Type B pancreatic cell (in vitro differentiated cells): ENCODE results near the gene ALOX5. TPM values are rescaled to one million over a fixed set of nuclear protein-coding genes. Genes with fewer than 3 reads are reported as not detected.

Experiments used
- DNase-seq: peaks from one replicate; pipeline ENCODE4 v3.0.0; 2021; ENCODE audit warnings: mixed read lengths; ENCODE audit not compliant: unreplicated experiment; ENCODE audit errors: extremely low spot score
- H3K27ac Mint-ChIP-seq: 2 replicates; pipeline ENCODE4 v1.8.0; 2021; ENCODE audit warnings: mild to moderate bottlenecking, mixed read lengths
- H3K27me3 Mint-ChIP-seq: 2 replicates; pipeline ENCODE4 v1.8.0; 2021; ENCODE audit warnings: mixed read lengths
- H3K36me3 Mint-ChIP-seq: 2 replicates; pipeline ENCODE4 v1.8.0; 2021; ENCODE audit warnings: mixed read lengths
- H3K4me1 Mint-ChIP-seq: one replicate; pipeline ENCODE4 v1.8.0; 2021; ENCODE audit warnings: mixed read lengths; ENCODE audit not compliant: unreplicated experiment
- H3K4me3 Mint-ChIP-seq: 2 replicates; pipeline ENCODE4 v1.8.0; 2021; ENCODE audit warnings: mild to moderate bottlenecking, mixed read lengths
- H3K9me3 Mint-ChIP-seq: 2 replicates; pipeline ENCODE4 v1.8.0; 2021; ENCODE audit warnings: mixed read lengths
- total RNA-seq: library from RNA; stranded (reverse); gene quantifications from 2 replicates; pipeline ENCODE4 v1.2.1, GENCODE V29; 2021; ENCODE audit warnings: low replicate concordance
- TF ChIP-seq, protein P1 (sequence below): fragments of 200-600 bp; sonication (generic); conservative IDR thresholded peaks from 2 replicates; pipeline ENCODE4 v1.5.0; 2021; ENCODE audit warnings: antibody characterized with exemption, mild to moderate bottlenecking

Gene ALOX5
- total RNA-seq, 1 donor from 2014 or later: 7.9 TPM

- TF ChIP-seq, protein P1, sequence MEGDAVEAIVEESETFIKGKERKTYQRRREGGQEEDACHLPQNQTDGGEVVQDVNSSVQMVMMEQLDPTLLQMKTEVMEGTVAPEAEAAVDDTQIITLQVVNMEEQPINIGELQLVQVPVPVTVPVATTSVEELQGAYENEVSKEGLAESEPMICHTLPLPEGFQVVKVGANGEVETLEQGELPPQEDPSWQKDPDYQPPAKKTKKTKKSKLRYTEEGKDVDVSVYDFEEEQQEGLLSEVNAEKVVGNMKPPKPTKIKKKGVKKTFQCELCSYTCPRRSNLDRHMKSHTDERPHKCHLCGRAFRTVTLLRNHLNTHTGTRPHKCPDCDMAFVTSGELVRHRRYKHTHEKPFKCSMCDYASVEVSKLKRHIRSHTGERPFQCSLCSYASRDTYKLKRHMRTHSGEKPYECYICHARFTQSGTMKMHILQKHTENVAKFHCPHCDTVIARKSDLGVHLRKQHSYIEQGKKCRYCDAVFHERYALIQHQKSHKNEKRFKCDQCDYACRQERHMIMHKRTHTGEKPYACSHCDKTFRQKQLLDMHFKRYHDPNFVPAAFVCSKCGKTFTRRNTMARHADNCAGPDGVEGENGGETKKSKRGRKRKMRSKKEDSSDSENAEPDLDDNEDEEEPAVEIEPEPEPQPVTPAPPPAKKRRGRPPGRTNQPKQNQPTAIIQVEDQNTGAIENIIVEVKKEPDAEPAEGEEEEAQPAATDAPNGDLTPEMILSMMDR: no peak
- Mint-ChIP-seq H3K9me3 (no peaks in the 10 kb centered on the region), H3K27ac (no peak overlapping the region)
Measured at GRCh38 chr10:45446858-45447257, 72.8 kb downstream of the ALOX5 start.

GRCh38 chr10:45447416-45447815 is 73.4 kb downstream of the ALOX5 start:
- Mint-ChIP-seq H3K4me3 (no peak overlapping the region), H3K4me1 (no peaks in the 10 kb centered on the region), H3K27ac (no peak overlapping the region), H3K36me3 (no peaks in the 10 kb centered on the region), H3K9me3 (no peaks in the 10 kb centered on the region), H3K27me3 (no peaks in the 10 kb centered on the region)
- TF ChIP-seq, protein P1: no peak
- no peak for DNase-seq

More at GRCh38 chr10:45446858-45447257, 72.8 kb downstream of the ALOX5 start:
- Mint-ChIP-seq H3K36me3 (no peaks in the 10 kb centered on the region), H3K4me1 (no peaks in the 10 kb centered on the region), H3K4me3 (no peak overlapping the region), H3K27me3 (no peaks in the 10 kb centered on the region)
- no peak for DNase-seq

GRCh38 chr10:45450866-45451265 is 76.8 kb downstream of the ALOX5 start:
- Mint-ChIP-seq H3K27me3 (no peaks in the 10 kb centered on the region), H3K27ac (no peak overlapping the region), H3K9me3 (no peaks in the 10 kb centered on the region), H3K4me1 (no peaks in the 10 kb centered on the region), H3K36me3 (no peaks in the 10 kb centered on the region), H3K4me3 (no peak overlapping the region)
- DNase-seq: no peak
- TF ChIP-seq, protein P1: no peak

DNA sequence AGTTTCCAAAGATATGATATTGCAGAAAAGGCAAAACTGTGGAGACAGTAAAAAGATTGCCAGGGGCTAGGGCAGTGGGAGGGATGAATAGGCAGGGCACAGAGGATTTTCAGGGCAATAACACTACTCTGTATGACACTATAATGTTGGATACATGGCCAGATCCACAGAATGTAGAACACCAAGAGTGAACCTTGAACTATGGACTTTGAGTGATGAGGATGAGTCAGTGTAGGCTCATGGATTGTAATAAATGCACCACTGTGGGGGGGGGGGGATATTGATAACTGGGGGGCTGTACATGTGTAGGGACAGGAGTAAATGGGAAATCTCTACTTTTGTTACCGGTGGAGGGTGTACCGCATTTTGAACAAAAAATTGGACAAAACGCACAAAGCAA is 77.4 kb downstream of the ALOX5 start:
- Mint-ChIP-seq H3K4me1 (no peaks in the 10 kb centered on the region), H3K9me3 (no peaks in the 10 kb centered on the region), H3K4me3 (no peak overlapping the region), H3K36me3 (no peaks in the 10 kb centered on the region), H3K27ac (no peak overlapping the region), H3K27me3 (no peaks in the 10 kb centered on the region)
- no peak for DNase-seq
- TF ChIP-seq, protein P1: no peak

GRCh38 chr10:45452268-45452667 is 78.3 kb downstream of the ALOX5 start:
- DNase-seq: no peak
- TF ChIP-seq, protein P1: no peak
- H3K36me3 Mint-ChIP-seq: peaks cover 2% of the 10 kb centered on the region
- H3K27me3 Mint-ChIP-seq: no peaks in the 10 kb centered on the region
- H3K4me1 Mint-ChIP-seq: no peaks in the 10 kb centered on the region
- H3K4me3 Mint-ChIP-seq: no peak overlapping the region
- no peaks in the 10 kb centered on the region for H3K9me3 Mint-ChIP-seq
- H3K27ac Mint-ChIP-seq: no peak overlapping the region
